Mesenteric fat pad (tissue), 1 donor: Measurements from ENCODE around the gene CDK11A. TPM values are rescaled to one million over a fixed set of nuclear protein-coding genes. Genes with fewer than 3 reads are reported as not detected.
A peak's percentile ranks its signal among the peaks of the same experiment; 100 is the strongest.

Experiments used
- DNase-seq: peaks from one replicate; pipeline ENCODE4 v3.0.0-alpha.2; 2020; ENCODE audit warnings: low spot score
- long read RNA-seq: library from polyadenylated mRNA; unstranded; transcript quantifications from one replicate; pipeline ENCODE4 v2.0.0, GENCODE V29; 2020
- total RNA-seq: library from RNA; stranded (reverse); fragmentation: NEBNext Ultra II Directional; extraction: Animal tissue kit (Norgen Biotek cat#: 25700); gene quantifications from one replicate; pipeline ENCODE4 v1.2.1, GENCODE V29; 2021
- donor health status: DM: yes; HTN: yes; CAD: no.

The CDK11A gene
- total RNA-seq: 45.5 TPM
- long read RNA-seq, partial matches to known transcripts: 10 of 17 reads
- long read RNA-seq, other reads (novel, unspliced or antisense): 7 of 17 reads

DNA sequence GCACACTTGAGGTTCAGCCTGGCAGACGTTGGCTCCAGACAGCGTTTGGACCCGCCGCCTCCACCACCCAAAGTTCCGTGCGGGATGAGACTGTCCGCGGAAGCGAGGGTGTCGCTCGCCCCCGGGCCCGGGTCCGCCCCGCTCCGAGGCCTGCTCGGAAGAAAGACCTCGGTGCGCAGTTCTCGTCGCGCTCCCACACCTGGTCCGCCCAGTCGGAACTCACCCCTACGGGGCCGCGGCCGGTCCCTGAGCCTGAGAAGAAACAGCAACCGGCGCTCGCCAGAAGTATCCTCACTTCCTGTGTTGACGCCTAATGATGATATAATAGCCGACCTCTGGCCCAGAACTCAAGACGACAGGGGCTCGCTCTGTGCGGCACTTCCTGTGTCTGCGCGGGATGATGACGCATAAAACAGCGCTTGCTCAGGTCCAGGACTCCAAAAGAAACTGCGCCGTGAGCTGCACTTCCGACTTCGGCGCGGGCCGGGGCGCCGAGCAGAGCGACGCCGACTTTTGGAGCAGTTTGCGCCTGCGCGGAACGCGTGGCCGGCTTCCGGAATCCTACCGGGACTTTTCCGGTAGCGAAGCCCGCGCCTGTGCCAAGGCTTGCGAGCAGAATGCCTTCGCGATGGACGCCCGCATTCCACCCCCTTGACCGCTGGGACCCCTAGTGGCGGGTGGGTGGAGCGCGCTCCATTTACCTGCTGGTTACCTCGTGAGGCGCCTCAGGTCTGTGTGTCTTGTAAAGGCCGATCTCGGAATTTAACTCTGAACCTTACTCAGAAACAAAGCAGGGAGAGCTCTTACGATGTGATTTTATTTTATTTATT, at the start of gene CDK11A:
CDK11A (minus strand) TSS at position 323 of the 830 bp plus-strand sequence. CDS start 1,539 bp downstream, outside the sequence.
- peak; percentile 98 for DNase-seq

DNA sequence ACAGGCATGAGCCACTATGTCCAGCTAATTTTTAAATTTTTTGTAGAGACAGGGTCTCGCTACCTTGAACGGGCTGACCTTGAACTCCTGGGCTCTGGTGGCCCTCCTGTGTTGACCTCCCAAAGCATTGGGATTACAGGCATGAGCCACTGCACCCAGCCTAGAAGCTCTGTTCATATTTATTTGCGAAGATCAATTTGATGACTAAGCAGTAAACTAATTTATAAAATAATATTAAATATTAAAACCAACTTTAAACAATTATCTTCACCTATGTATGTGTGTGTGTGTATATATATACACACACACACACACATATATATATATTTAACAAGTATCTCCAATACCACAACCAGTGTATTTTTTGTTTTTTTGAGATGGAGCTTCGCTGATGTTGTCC, 49.7 kb upstream of the CDK11A start:
- no peak for DNase-seq

DNA sequence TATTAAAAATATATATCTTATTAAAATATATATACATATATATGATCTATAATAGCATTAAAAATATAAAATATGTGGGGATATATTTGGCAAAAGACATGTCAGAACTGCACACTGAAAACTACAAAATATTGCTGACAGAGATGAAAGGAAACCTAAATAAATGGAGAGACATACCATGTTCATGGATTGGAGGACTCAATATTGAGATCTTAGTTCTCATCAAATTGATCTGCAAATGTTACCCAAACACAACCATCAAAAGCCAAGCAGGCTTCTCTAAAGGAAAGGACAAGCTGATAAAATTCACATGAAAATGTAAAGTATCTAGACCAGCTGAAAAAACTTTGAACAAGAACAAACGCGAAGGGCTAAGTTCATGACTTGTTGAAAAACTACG, 46.9 kb upstream of the CDK11A start:
- DNase-seq: no peak

DNA sequence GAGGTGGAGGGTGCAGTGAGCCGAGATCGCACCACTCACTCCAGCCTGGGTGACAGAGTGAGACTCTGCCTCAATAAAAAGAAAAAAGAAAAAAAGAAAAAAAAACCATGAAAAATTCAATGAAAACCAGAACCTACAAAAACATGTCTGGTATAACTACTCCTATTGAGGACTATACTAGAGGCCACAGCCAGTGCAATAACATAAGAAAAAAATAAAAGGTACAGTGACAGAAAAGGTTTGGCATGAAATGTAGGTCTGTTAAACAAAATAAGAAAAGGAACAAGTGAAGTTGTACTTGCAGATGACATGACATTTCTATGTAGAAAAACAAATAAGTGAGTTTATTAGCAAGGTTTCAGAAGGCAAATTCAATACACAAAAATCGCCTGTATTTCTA, 45.9 kb upstream of the CDK11A start:
- DNase-seq: no peak

DNA sequence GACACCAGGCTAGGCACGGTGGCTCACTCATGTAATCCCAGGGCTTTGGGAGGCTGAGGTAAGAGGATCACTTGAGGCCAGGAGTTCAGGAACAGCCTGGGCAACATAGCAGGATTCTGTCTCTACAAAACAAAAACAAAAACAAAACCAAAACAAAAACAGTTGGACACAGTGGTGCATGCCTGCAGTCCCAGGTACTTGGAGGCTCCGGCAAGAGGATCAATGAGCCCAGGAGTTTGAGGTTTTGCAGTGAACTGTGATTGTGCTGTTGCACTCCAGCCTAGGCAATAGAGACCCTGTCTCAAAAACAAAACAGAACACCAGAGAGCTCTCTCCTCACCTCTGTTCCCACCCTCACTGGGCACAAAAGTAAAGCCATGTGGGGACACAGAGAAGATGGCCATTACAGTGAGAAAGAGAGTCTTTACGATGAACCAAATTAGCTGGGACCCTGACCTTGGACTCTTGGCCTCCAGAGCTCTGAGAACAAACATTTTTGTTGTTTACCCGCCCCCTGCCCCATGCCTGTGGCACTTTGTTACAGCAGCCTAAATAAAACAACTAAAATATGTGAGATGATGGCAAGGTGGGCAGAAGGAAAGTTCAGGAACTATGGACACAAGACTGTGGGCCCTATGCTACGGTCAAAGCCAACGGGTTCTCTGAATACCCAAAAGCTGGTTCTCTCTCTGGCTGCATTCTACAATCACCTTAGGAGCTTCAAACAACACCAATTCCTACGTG, 44.3 kb upstream of the CDK11A start:
- DNase-seq: peak; percentile 53

DNA sequence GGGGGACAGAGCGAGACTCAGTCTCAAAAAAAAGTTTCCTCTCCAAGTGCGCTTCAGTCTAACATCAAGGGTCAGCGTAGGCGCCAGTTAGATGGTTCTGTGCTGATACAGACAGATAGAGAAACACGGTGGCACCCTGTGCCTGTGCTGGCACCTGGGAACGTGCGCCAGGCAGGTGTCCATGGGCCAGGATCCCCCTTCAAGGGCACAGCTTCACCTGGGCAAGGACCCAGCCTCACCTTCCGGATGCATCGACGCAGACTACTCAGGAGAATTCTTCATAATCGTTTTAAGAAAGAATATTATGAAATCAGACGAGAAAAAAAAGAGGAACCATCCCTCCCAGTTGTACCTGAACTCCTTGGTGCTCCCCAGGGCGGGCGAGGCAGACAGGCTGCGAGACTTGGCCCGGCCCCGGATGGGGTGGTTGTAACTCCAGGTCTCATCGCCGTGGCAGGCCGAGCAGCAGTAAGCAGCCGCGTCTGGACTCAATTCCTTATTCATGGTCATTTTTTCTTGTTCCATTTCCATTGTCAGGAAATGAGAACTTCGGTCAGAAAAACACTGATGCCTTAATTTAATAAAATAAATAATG, 40.8 kb upstream of the CDK11A start:
- peak; percentile 76 for DNase-seq

DNA sequence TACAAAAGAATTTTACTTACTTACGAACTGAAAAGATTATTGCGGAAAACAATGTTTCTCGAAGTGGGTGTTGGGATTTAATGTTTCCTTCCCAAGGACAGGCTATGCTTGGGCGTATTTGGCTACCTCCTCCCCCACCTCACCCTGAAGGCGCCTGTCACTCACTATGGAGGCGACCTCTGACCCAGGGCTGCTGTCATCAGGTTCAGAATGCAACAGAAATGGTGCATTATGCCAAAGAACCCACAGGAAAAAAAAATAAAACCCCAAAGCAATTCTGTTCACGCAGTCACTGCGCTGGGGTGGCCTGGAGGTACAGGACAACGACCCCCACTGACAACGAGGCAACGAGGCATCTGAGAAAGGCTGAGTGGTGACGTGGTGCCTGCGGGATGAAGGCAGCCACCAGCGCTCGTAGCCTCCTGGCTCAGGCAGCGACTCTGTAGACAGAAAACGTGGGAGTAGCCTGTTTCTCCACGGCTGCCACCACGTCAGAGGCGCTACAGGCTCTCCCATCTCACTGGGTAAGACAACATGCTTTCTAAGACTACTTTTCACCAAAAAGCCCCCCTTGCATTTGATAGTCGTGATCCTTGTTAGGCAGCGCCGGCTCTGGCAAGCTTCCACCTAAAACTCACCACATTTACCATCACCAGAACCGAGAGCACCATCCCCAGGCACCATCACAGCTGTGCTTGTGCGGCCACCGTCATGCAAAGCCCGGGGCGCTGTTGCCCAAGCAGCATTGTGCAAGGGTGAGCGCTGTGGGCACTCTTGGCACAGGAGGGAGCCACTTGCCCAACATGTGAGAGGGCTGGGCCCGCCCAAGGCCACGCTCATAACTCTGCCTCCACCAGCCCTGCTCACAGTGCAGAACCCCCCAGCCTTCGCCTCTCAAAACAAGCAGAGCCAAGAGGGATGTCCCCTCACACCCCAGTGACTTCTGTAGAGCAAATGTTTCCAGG, 39.8 kb upstream of the CDK11A start:
- DNase-seq: peak; percentile 92

DNA sequence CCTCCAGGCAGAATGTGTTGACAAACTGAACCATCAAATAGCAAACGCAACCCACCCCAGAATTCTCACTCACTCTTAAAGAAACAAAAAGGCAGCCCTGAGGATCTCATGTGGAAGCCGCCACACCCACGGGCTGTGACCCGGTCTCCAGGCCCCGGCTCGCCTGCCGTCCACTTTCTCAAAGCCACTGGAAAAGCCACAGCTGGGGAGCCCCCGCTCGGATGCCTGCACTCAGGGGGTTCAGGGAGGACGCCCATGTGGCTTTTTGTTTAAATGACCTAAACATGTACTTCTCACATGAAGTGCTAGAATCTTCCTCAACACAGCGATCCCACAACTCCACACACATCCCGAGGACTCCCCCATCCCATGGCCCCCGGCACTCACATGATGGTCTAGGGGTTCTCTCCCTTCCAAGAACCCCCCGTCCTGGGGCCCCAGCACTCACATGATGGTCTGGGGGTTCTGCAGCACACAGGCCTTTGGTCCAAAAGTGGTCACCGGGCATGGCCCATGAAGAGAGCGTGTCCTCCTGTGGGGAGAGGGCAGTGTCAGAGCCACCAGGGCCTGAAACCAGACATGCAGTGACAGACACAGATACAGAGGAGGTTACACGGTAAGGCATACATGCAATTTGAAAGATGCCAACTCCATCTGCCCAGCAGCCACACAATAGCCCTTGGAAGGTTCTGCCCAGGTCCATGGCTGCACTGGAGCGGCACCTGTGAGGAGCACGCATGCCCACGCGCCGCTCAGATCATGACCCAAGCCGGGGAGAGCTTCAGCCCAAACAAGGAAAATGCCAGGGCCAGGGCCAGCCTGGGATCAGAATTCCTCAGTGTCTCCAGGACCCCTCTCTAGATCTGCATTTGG, 37.6 kb upstream of the CDK11A start:
- DNase-seq: peak; percentile 84

DNA sequence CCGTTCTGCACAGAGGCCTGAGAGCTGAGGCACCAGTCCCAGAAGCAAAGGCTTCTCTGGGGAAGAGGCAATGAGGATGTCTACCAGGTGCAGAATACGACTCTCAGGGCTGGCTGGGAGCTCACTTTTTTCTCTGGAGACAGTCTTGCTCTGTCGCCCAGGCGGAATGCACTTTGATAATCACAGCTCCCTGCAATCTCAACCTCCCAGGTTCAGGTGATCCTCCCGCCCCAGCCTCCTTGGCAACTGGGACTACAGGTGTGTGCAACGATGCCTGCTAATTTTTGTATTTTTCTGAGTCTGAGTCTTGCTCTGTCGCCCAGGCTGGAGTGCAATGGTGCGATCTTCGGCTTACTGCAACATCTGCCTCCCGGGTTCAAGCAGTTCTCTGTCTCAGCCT, 36.6 kb upstream of the CDK11A start:
- no peak for DNase-seq

DNA sequence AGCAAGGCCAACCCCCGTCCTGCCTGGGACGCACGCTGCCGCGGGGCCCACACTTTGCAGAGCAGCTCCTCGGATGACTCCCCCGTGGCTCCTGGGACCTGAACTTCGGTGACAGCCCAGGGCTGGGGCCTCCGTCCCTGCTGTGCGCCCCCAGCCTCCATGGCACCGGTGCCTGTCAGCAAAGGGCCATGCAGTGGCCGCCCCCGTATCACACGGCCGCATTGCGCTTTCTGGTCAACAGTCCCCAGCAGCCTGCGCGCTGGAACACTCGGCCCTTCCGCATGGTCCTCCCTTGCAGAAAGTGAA, 36.1 kb upstream of the CDK11A start:
- DNase-seq: peak; percentile 86

DNA sequence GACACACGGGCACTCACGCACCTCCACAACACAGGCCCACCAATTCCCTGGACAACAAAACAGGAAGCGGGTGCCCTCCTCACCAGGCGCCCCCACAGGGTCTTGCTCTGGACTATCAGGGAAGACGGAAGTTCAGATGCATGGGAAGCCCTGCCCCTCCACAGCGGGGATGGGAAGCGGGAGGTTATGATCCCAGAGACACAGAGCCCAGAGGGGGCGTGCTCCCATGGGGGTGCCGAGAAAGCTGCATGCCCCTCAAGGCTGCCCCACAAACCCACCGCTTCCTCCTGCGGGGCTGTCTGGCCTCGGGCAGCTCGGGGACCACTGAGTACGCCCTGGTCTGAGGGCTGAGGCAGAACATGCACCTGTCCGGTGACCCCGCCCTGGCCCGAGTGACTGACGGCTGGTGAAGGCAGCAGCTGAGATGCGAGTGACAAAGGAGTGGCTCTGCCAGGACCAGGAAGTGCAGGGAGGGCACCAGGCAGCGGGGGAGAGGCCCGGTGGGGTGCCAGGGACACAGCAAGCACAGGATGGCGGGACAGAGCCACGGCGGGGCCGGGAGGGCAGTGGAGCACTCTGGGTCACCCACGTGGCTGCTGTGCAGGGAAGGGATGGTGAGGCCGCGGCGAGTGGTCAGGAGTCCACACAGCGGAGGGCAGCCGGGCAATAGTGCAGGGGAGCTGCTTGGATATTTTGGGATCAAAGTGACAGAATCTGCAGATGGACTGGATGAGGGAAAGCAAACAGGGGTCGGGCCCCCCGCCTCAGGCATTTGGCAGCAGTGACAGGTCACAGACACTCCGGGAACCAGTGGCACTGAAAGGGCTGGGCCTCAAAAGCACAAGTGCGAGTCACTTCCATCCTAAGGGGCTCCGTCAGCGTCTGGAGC, 35.5 kb upstream of the CDK11A start:
- peak; percentile 87 for DNase-seq

DNA sequence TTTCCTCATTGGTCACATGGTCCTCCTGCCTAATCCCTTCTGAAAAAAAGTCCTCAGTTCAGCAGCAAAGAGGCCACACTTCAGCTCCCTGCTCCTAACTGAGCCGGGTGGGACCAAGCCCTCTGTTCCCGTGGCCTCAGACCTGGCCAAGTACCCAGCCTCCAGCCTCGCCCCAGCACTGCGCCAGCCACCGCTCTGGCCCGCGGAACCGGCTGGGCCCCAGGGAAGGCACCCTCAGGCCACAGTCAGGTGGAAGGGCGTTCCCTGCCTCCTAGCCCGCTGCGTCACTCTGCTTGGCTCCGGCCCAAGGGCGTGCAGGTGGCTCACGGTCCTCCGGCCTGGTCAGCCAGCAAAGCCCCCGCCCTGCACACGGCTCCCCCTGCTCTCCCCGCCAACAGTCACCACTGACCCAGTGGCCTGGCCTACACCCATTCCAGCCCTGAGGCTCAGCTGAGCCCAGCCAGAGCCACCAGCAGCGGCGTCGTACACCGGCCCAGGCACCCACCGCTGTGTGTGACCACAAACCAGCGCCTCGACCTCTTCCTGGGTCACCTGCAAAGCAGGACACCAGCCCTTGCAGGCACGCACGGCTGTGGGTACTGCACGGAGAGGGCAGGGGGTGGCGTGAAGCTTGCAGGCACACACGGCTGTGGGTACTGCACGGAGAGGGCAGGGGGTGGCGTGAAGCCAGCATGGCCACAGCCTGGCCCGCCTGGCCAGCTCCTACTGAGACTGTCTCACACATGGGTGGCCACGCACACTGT, 34.7 kb upstream of the CDK11A start:
- DNase-seq: peak; percentile 91

DNA sequence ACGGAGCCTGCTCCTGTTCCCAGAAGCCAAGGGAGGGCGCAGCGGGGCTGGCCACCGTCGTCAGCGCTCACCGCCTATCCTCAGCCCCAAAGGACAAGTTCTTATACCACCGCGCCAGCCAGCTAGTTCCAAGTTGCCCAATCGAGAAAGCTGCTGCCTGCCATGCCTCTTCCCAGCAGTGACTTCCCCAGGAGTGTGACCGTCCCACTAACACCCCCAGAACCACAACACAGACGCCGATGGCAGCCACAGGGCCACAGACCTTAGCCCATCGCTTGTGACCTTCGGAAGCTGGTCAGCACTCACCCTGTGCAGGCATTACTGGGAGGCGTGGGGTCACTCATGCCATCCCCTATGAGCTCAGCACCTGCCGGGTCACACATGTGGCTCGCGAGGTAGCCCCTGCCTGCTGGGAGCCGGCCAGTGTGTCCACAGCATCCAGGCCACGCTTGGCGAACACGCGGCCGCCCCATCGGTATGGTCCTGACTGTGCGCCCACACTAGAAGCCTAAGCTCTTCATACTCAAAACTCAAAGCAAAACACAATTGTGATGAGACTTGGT, 34.0 kb upstream of the CDK11A start:
- DNase-seq: peak; percentile 87

DNA sequence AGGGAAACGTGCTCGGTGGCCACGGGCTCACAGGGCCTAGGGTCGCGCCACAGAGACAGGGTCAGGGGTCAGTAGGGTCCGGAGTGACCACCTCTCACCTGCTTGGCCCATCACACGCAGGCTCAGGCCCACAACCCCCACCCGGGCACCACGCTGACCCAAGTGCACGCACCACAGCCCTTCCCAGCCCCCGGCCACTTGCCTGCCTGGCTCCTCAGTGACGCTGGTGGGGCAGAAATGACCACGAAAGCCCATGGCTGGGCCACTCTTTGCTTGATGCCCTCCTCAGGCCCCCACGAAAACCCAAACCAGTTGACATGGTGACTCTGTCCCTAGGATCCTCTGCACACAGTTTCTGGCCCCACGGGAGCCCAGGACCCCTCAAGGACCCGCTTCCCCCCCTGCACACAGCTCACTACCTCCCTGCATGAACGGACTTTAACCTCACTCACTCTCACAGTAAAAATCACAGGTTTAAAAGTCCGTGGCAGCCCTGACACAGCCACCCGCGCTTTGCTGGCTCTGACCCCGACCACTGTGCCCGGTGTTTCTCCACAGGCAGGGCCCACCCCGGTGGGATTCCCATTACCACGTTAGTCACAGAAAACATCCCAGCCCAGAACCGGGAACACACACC, 33.4 kb upstream of the CDK11A start:
- DNase-seq: peak; percentile 83

DNA sequence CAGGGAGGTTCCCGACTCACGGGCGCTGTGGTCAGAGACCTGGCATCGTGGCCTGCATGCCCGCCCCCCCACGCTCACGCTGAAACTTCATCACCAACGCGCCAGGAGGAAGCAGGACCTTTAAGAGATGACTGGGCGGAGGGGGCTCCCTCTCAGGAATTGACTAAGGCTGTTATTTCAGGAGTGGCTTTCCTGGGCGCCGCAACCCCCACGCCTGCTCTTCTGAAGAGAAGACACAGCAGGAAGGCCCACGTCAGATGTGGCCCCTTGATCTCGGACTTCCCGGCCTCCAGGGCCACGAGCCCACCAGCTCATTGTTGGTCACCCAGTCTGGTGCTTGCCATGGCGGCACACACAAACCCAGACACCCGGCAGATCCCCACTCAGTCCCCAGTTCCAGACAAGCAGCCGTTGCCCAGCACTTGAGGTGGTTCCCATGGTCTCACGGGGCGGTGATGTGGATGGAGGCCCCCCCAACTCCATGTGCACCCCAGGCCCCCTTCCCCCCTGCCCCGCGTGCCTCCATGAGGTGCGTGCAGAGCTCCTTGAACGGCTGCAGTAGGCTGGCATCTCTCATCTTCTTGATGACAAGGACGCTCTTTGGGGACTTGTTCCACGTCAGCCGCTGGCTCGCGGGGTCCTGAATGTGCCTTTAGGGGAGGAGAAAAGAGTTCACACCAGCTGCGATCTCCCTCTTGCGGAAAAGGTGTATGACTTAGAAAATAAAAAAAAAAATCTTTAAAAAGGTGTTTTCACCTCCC, 32.7 kb upstream of the CDK11A start:
- peak; percentile 79 for DNase-seq

DNA sequence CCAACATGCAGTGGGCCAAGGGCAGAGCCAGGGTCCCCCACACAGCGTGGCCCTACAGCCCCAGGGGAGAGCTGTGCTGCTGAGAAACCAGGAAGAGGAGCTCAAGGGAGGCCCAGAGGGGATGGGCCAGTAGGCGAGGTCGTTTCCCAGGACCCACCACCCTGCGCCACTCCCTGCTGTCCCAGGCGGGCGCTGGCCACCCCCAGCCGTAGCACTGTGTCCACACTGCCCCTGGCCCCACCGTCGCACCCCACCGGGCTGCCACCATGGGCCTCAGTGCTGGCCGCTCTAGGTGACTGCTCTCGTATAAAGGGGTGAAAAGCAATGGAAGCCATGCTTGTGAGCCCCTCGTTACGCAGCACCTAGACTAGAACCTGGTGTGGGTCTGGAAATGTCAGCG, 31.7 kb upstream of the CDK11A start:
- DNase-seq: peak; percentile 57

DNA sequence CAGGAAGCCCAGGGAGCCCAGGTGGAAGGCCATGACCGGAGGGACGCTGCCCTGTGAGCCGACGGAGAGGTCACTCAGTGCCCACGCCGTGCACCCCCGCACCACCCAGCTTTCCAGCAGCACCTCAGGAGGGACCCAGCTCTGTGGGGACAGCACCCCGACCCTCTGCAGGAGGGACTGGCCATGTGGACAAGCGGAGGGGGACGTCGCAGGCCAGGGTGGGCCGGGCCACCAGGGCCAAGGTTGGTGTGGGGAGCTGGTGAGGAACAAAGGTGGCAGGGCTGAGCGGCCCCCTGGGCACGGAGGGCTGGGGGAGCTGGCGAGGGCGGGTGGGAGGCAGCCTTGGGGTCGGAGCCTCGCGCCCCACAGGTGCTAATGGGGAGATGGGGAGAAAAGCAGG, 31.3 kb upstream of the CDK11A start:
- DNase-seq: peak; percentile 71
